GM23338 (cell line): Measurements from ENCODE around the gene IBTK. TPM values are rescaled to one million over a fixed set of nuclear protein-coding genes. Genes with fewer than 3 reads are reported as not detected.
A peak's percentile ranks its signal among the peaks of the same experiment; 100 is the strongest.

Experiments used
- ATAC-seq: fragments of 200-7000 bp; cut with Tn5 transposase; 3 replicates; pipeline ENCODE4 v1.9.1; 2020
- DNase-seq: peaks from one replicate; pipeline ENCODE4 v3.0.0-alpha.2; 2015; ENCODE audit warnings: low spot score
- H2AFZ ChIP-seq: fragments of 200-600 bp; sonication (generic); 2 replicates; pipeline ENCODE4 v1.8.0; 2016; ENCODE audit warnings: antibody characterized with exemption, mild to moderate bottlenecking, moderate library complexity
- H3F3A ChIP-seq: fragments of 200-600 bp; sonication (generic); replicated peaks from 2 replicates; pipeline ENCODE4 v1.8.0; 2017; ENCODE audit warnings: antibody characterized with exemption, mixed run types, low read depth
- H3K27ac ChIP-seq: fragments of 200-600 bp; sonication (generic); 2 replicates; pipeline ENCODE4 v1.6.1; 2016; ENCODE audit warnings: low read depth
- H3K27me3 ChIP-seq: fragments of 200-600 bp; sonication (generic); 2 replicates; pipeline ENCODE4 v1.8.0; 2016; ENCODE audit warnings: mild to moderate bottlenecking, mixed run types, moderate library complexity; ENCODE audit not compliant: insufficient read depth
- H3K36me3 ChIP-seq: fragments of 200-600 bp; sonication (generic); 2 replicates; pipeline ENCODE4 v1.8.0; 2016; ENCODE audit warnings: mild to moderate bottlenecking; ENCODE audit not compliant: insufficient read depth
- H3K4me1 ChIP-seq: fragments of 200-600 bp; sonication (generic); 2 replicates; pipeline ENCODE4 v1.8.0; 2016; ENCODE audit warnings: mild to moderate bottlenecking, moderate library complexity; ENCODE audit not compliant: insufficient read depth
- H3K4me2 ChIP-seq: fragments of 200-600 bp; sonication (generic); 2 replicates; pipeline ENCODE4 v1.7.1; 2017; ENCODE audit warnings: mixed run types
- H3K4me3 ChIP-seq: fragments of 200-600 bp; sonication (generic); 2 replicates; pipeline ENCODE4 v1.6.1; 2016; ENCODE audit warnings: mixed run types
- H3K79me2 ChIP-seq: fragments of 200-600 bp; sonication (generic); replicated peaks from 2 replicates; pipeline ENCODE4 v1.8.0; 2017; ENCODE audit warnings: mild to moderate bottlenecking; ENCODE audit not compliant: insufficient read depth
- H3K9me2 ChIP-seq: fragments of 200-600 bp; sonication (generic); 2 replicates; pipeline ENCODE4 v1.8.0; 2017; ENCODE audit not compliant: insufficient read depth
- H4K20me1 ChIP-seq: fragments of 200-600 bp; sonication (generic); replicated peaks from 2 replicates; pipeline ENCODE4 v1.8.0; 2017; ENCODE audit warnings: mild to moderate bottlenecking; ENCODE audit not compliant: insufficient read depth
- H3K27ac Mint-ChIP-seq: 2 replicates; pipeline ENCODE4 v1.8.0; 2020; ENCODE audit warnings: inconsistent platforms, mild to moderate bottlenecking, moderate library complexity, mixed read lengths
- H3K27me3 Mint-ChIP-seq: 3 replicates; pipeline ENCODE4 v1.8.0; 2022; ENCODE audit warnings: low read depth, mild to moderate bottlenecking, moderate library complexity, mixed read lengths, inconsistent platforms; ENCODE audit not compliant: insufficient read depth, poor library complexity
- H3K36me3 Mint-ChIP-seq: 3 replicates; pipeline ENCODE4 v1.8.0; 2021; ENCODE audit warnings: low read depth, mild to moderate bottlenecking, inconsistent platforms, moderate library complexity, mixed read lengths
- H3K4me1 Mint-ChIP-seq: 3 replicates; pipeline ENCODE4 v1.8.0; 2020; ENCODE audit warnings: mild to moderate bottlenecking, inconsistent platforms, mixed read lengths
- H3K4me3 Mint-ChIP-seq: 3 replicates; pipeline ENCODE4 v1.8.0; 2021; ENCODE audit warnings: moderate library complexity, mild to moderate bottlenecking, inconsistent platforms, mixed read lengths
- H3K9me3 Mint-ChIP-seq: 3 replicates; pipeline ENCODE4 v1.8.0; 2020; ENCODE audit warnings: moderate library complexity, mild to moderate bottlenecking, inconsistent platforms, mixed read lengths
- CREB1 ChIP-seq: fragments of 250-450 bp; sonication (Bioruptor Pico); IDR thresholded peaks from 2 replicates; pipeline ENCODE4 v1.5.0; 2020; ENCODE audit warnings: low read depth, mild to moderate bottlenecking, moderate library complexity
- CTCF ChIP-seq, 2 experiments: fragments of 200-600 bp in 1 of 2; sonication (generic) in 1 of 2; conservative IDR thresholded peaks; 2 replicates each; pipeline versions ENCODE4 v1.5.1 to v1.6.1; 2016 to 2017; ENCODE audit warnings: antibody characterized with exemption in 2 of 2, low read depth in 2 of 2, mild to moderate bottlenecking in 2 of 2, moderate library complexity in 1 of 2
- EZH2 ChIP-seq: fragments of 200-600 bp; sonication (generic); IDR thresholded peaks from one replicate; pipeline ENCODE4 v1.8.0; 2017; ENCODE audit warnings: antibody characterized with exemption, mild to moderate bottlenecking, low read depth; ENCODE audit not compliant: unreplicated experiment
- EZH2phosphoT487 ChIP-seq: fragments of 200-600 bp; sonication (generic); IDR thresholded peaks from one replicate; pipeline ENCODE4 v1.8.1; 2018; ENCODE audit warnings: antibody characterized with exemption; ENCODE audit not compliant: unreplicated experiment
- JUNB ChIP-seq: IDR thresholded peaks from one replicate; pipeline ENCODE4 v1.6.1; 2016; ENCODE audit warnings: antibody characterized with exemption; ENCODE audit not compliant: unreplicated experiment
- NANOG ChIP-seq: IDR thresholded peaks from 2 replicates; pipeline ENCODE4 v1.6.1; 2016; ENCODE audit warnings: antibody characterized with exemption, borderline replicate concordance
- POLR2AphosphoS5 ChIP-seq: IDR thresholded peaks from 2 replicates; pipeline ENCODE4 v1.6.1; 2016; ENCODE audit warnings: antibody characterized with exemption, low read depth
- REST ChIP-seq: IDR thresholded peaks from one replicate; pipeline ENCODE4 v1.6.1; 2018; ENCODE audit warnings: antibody characterized with exemption; ENCODE audit not compliant: unreplicated experiment
- STAT1 ChIP-seq: IDR thresholded peaks from one replicate; pipeline ENCODE4 v1.6.1; 2016; ENCODE audit warnings: antibody characterized with exemption; ENCODE audit not compliant: unreplicated experiment
- ZNF331 ChIP-seq: fragments of 250-450 bp; sonication (Bioruptor Pico); IDR thresholded peaks from 2 replicates; pipeline ENCODE4 v1.5.0; 2020; ENCODE audit warnings: low read depth, mild to moderate bottlenecking, moderate library complexity
- polyA plus RNA-seq: library from polyadenylated mRNA; unstranded; fragments of >200 nt; fragmentation: Nextera tagmentation; extraction: Ambion mirVana; gene quantifications from 2 replicates; pipeline ENCODE4 v1.2.1, GENCODE V29; 2016
- total RNA-seq: library from RNA; depleted of rRNA; stranded (reverse); fragments of >200 nt; shearing (Covaris generic); gene quantifications from 2 replicates; pipeline ENCODE4 v1.2.3, GENCODE V29; 2014
- TF ChIP-seq, protein P1 (sequence below): IDR thresholded peaks from 2 replicates; pipeline ENCODE4 v1.6.1; 2016; ENCODE audit warnings: antibody characterized with exemption
- TF ChIP-seq, protein P2 (sequence below): fragments of 250-450 bp; sonication (Bioruptor Pico); IDR thresholded peaks from 2 replicates; pipeline ENCODE4 v1.5.0; 2020; ENCODE audit warnings: mild to moderate bottlenecking, moderate library complexity

The IBTK gene
- total and polyA plus RNA-seq, 2 experiments from 2014 or later, result 16.0 to 28.7 TPM

GRCh38 chr6:82260997-82261732 lies 13.6 kb upstream of the IBTK start:
- Histone ChIP-seq H3F3A (no peaks in the 10 kb centered on the region), H3K4me3 (no peak overlapping the region), H3K27me3 (no peaks in the 10 kb centered on the region), H3K36me3 (no peaks in the 10 kb centered on the region), H3K79me2 (no peaks in the 10 kb centered on the region), H3K4me2 (peak overlapping the region; percentile 33; the same call in 1 of the 2 replicates), H2AFZ (peak overlapping the region; percentile 23; the same call in 1 of the 2 replicates), H4K20me1 (no peaks in the 10 kb centered on the region), H3K9me2 (peaks cover 5% of the 10 kb centered on the region), H3K4me1 (peaks cover 23% of the 10 kb centered on the region), H3K27ac (no peak overlapping the region)
- Mint-ChIP-seq H3K4me1 (peaks cover 36% of the 10 kb centered on the region), H3K9me3 (no peaks in the 10 kb centered on the region), H3K36me3 (no peaks in the 10 kb centered on the region), H3K27ac (no peak overlapping the region), H3K27me3 (peaks cover 4% of the 10 kb centered on the region), H3K4me3 (no peak overlapping the region)
- ATAC-seq, result no peak
- DNase-seq, result no peak
- TF ChIP-seq STAT1 (no peak), EZH2phosphoT487 (no peak), CTCF (conservative IDR thresholded peaks at IDR 0.05; ENCODE audit: low read depth in 2 of 2) (no peak), ZNF331 (CRISPR knock-in tag) (no peak), POLR2AphosphoS5 (no peak), CREB1 (no peak), REST (no peak), JUNB (no peak), EZH2 (no peak), NANOG (no peak)
- TF ChIP-seq, protein P1, sequence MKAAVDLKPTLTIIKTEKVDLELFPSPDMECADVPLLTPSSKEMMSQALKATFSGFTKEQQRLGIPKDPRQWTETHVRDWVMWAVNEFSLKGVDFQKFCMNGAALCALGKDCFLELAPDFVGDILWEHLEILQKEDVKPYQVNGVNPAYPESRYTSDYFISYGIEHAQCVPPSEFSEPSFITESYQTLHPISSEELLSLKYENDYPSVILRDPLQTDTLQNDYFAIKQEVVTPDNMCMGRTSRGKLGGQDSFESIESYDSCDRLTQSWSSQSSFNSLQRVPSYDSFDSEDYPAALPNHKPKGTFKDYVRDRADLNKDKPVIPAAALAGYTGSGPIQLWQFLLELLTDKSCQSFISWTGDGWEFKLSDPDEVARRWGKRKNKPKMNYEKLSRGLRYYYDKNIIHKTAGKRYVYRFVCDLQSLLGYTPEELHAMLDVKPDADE, result no peak
- TF ChIP-seq, protein P2, sequence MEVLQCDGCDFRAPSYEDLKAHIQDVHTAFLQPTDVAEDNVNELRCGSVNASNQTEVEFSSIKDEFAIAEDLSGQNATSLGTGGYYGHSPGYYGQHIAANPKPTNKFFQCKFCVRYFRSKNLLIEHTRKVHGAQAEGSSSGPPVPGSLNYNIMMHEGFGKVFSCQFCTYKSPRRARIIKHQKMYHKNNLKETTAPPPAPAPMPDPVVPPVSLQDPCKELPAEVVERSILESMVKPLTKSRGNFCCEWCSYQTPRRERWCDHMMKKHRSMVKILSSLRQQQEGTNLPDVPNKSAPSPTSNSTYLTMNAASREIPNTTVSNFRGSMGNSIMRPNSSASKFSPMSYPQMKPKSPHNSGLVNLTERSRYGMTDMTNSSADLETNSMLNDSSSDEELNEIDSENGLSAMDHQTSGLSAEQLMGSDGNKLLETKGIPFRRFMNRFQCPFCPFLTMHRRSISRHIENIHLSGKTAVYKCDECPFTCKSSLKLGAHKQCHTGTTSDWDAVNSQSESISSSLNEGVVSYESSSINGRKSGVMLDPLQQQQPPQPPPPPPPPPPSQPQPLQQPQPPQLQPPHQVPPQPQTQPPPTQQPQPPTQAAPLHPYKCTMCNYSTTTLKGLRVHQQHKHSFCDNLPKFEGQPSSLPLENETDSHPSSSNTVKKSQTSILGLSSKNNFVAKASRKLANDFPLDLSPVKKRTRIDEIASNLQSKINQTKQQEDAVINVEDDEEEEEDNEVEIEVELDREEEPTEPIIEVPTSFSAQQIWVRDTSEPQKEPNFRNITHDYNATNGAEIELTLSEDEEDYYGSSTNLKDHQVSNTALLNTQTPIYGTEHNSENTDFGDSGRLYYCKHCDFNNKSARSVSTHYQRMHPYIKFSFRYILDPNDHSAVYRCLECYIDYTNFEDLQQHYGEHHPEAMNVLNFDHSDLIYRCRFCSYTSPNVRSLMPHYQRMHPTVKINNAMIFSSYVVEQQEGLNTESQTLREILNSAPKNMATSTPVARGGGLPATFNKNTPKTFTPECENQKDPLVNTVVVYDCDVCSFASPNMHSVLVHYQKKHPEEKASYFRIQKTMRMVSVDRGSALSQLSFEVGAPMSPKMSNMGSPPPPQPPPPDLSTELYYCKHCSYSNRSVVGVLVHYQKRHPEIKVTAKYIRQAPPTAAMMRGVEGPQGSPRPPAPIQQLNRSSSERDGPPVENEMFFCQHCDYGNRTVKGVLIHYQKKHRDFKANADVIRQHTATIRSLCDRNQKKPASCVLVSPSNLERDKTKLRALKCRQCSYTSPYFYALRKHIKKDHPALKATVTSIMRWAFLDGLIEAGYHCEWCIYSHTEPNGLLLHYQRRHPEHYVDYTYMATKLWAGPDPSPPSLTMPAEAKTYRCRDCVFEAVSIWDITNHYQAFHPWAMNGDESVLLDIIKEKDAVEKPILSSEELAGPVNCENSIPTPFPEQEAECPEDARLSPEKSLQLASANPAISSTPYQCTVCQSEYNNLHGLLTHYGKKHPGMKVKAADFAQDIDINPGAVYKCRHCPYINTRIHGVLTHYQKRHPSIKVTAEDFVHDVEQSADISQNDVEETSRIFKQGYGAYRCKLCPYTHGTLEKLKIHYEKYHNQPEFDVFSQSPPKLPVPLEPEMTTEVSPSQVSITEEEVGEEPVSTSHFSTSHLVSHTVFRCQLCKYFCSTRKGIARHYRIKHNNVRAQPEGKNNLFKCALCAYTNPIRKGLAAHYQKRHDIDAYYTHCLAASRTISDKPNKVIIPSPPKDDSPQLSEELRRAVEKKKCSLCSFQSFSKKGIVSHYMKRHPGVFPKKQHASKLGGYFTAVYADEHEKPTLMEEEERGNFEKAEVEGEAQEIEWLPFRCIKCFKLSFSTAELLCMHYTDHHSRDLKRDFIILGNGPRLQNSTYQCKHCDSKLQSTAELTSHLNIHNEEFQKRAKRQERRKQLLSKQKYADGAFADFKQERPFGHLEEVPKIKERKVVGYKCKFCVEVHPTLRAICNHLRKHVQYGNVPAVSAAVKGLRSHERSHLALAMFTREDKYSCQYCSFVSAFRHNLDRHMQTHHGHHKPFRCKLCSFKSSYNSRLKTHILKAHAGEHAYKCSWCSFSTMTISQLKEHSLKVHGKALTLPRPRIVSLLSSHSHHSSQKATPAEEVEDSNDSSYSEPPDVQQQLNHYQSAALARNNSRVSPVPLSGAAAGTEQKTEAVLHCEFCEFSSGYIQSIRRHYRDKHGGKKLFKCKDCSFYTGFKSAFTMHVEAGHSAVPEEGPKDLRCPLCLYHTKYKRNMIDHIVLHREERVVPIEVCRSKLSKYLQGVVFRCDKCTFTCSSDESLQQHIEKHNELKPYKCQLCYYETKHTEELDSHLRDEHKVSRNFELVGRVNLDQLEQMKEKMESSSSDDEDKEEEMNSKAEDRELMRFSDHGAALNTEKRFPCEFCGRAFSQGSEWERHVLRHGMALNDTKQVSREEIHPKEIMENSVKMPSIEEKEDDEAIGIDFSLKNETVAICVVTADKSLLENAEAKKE (CRISPR knock-in tag), result no peak
